SH-SY5Y (cell line): ENCODE results near the gene MYO1D.

ENCODE experiments used
- GATA2 ChIP-seq: IDR thresholded peaks from 2 replicates; pipeline ENCODE4 v1.6.1; 2011; ENCODE audit warnings: mild to moderate bottlenecking, low read depth, low read length
- GATA3 ChIP-seq: IDR thresholded peaks from 2 replicates; pipeline ENCODE4 v1.6.1; 2011; ENCODE audit warnings: low read depth, mild to moderate bottlenecking, low read length, moderate library complexity

- TF ChIP-seq GATA2 (no peak), GATA3 (no peak)
These were observed 418.6 kb downstream of the MYO1D start for GRCh38 chr17:32458371-32458770.
